H1 (cell line): ENCODE measurements around the gene MCTS1. TPM values are rescaled to one million over a fixed set of nuclear protein-coding genes. Genes with fewer than 3 reads are reported as not detected.

Experiments
- CTCF ChIA-PET: fragments of 300-600 bp; sonication (Branson Sonifier 250); formaldehyde crosslinking; loops from one replicate; lab custom pipeline; 2021; ENCODE audit not compliant: partially characterized antibody; lab: Charles Lee
- POLR2A ChIA-PET: fragments of 300-600 bp; sonication (Branson Sonifier 250); formaldehyde crosslinking; loops from one replicate; lab custom pipeline; 2021; ENCODE audit warnings: inconsistent platforms; ENCODE audit not compliant: partially characterized antibody; lab: Charles Lee
- DNase-seq, 2 experiments: peaks; one replicate each; pipeline versions ENCODE4 v3.0.0 to v3.0.0-alpha.2; 2010 to 2022; ENCODE audit warnings: low spot score in 2 of 2, low read depth in 1 of 2, mixed read lengths in 1 of 2
- FAIRE-seq: peaks from 2 replicates; lab custom pipeline; 2011; peaks lifted over from hg19 to GRCh38; lab: Jason Lieb, UNC
- H2AFZ ChIP-seq: 2 replicates; pipeline ENCODE4 v1.8.1; 2012; ENCODE audit warnings: low read length, inconsistent platforms
- H2AK5ac ChIP-seq: 2 replicates; pipeline ENCODE4 v1.6.1; 2013; ENCODE audit warnings: low read depth, low read length
- H2BK120ac ChIP-seq: replicated peaks from 2 replicates; pipeline ENCODE3; 2013; ENCODE audit warnings: low read depth, low read length, inconsistent platforms
- H2BK12ac ChIP-seq: 2 replicates; pipeline ENCODE4 v1.6.1; 2013; ENCODE audit warnings: low read depth, low read length
- H2BK15ac ChIP-seq: 2 replicates; pipeline ENCODE4 v1.6.1; 2013; ENCODE audit warnings: low read length
- H2BK20ac ChIP-seq: 2 replicates; pipeline ENCODE4 v1.6.1; 2013; ENCODE audit warnings: low read length
- H2BK5ac ChIP-seq: 2 replicates; pipeline ENCODE4 v1.6.1; 2013; ENCODE audit warnings: low read depth, low read length
- H3K14ac ChIP-seq: 2 replicates; pipeline ENCODE4 v1.6.1; 2013; ENCODE audit warnings: inconsistent platforms; ENCODE audit not compliant: insufficient read length
- H3K18ac ChIP-seq: 2 replicates; pipeline ENCODE4 v1.6.1; 2013; ENCODE audit warnings: low read length; ENCODE audit errors: extremely low read depth
- H3K23ac ChIP-seq: 2 replicates; pipeline ENCODE4 v1.6.1; 2013; ENCODE audit warnings: inconsistent platforms; ENCODE audit not compliant: insufficient read length
- H3K23me2 ChIP-seq: 2 replicates; pipeline ENCODE4 v1.6.1; 2013; ENCODE audit warnings: low read depth, low read length
- H3K27ac ChIP-seq: 2 replicates; pipeline ENCODE4 v1.6.1; 2011; ENCODE audit warnings: low read depth, low read length, inconsistent platforms
- H3K27me3 ChIP-seq, 4 experiments: replicated peaks in 1 of 4; 1 replicate in 1 of 4; 2 replicates in 3 of 4; pipeline versions ENCODE4 v1.6.1 to v1.8.1; 2011 to 2013; ENCODE audit warnings: low read length in 3 of 4, mild to moderate bottlenecking in 3 of 4, inconsistent platforms in 2 of 4, mixed read lengths in 2 of 4, moderate library complexity in 1 of 4; ENCODE audit not compliant: control insufficient read depth in 3 of 4, insufficient read depth in 3 of 4; ENCODE audit errors: extremely low read depth in 1 of 4
- H3K36me3 ChIP-seq, 4 experiments: 2 replicates each; pipeline versions ENCODE4 v1.6.1 to v1.8.1; 2011 to 2013; ENCODE audit warnings: mild to moderate bottlenecking in 4 of 4, low read length in 3 of 4, moderate library complexity in 2 of 4, control low read depth in 1 of 4, inconsistent platforms in 1 of 4; ENCODE audit not compliant: insufficient read depth in 4 of 4, control insufficient read depth in 2 of 4
- H3K4ac ChIP-seq: replicated peaks from 2 replicates; pipeline ENCODE3; 2013; ENCODE audit warnings: low read length, low read depth, mixed read lengths, inconsistent platforms; ENCODE audit not compliant: insufficient read length
- H3K4me1 ChIP-seq, 4 experiments: replicated peaks in 1 of 4; 1 replicate in 1 of 4; 2 replicates in 3 of 4; pipeline versions ENCODE4 v1.6.1 to v1.8.1; 2011 to 2013; ENCODE audit warnings: low read length in 3 of 4, inconsistent platforms in 2 of 4, mixed read lengths in 1 of 4; ENCODE audit not compliant: insufficient read depth in 4 of 4, control insufficient read depth in 3 of 4
- H3K4me2 ChIP-seq, 2 experiments: 2 replicates each; pipeline versions ENCODE4 v1.6.1 to v1.8.1; 2011 to 2013; ENCODE audit warnings: low read depth in 2 of 2, low read length in 2 of 2, control low read depth in 1 of 2, inconsistent platforms in 1 of 2, mild to moderate bottlenecking in 1 of 2; ENCODE audit not compliant: insufficient read depth in 1 of 2
- H3K4me3 ChIP-seq, 4 experiments: fragments of 200-600, 300-600 bp in 1 of 4; sonication (generic), shearing (Covaris generic), sonication (Bioruptor Twin) in 1 of 4; 2 replicates each; pipeline versions ENCODE4 v1.5.1 to v1.8.1; 2011 to 2016; ENCODE audit warnings: low read length in 4 of 4, low read depth in 3 of 4, control low read depth in 2 of 4, inconsistent platforms in 2 of 4, mild to moderate bottlenecking in 2 of 4, mixed read lengths in 1 of 4, moderate library complexity in 1 of 4; ENCODE audit not compliant: insufficient read depth in 2 of 4; ENCODE audit errors: extremely low read depth in 1 of 4
- H3K56ac ChIP-seq: replicated peaks from 2 replicates; pipeline ENCODE3; 2013; ENCODE audit warnings: low read depth, mild to moderate bottlenecking, mixed read lengths, low read length, inconsistent platforms; ENCODE audit not compliant: insufficient read length
- H3K79me1 ChIP-seq: 2 replicates; pipeline ENCODE4 v1.6.1; 2013; ENCODE audit warnings: low read depth, low read length, control low read depth
- H3K79me2 ChIP-seq, 2 experiments: 2 replicates each; pipeline versions ENCODE4 v1.6.1 to v1.8.1; 2012 to 2013; ENCODE audit warnings: low read length in 2 of 2, mild to moderate bottlenecking in 2 of 2, inconsistent platforms in 1 of 2; ENCODE audit not compliant: insufficient read depth in 2 of 2, control insufficient read depth in 1 of 2
- H3K9ac ChIP-seq, 4 experiments: replicated peaks in 1 of 4; 1 replicate in 1 of 4; 2 replicates in 3 of 4; pipeline versions ENCODE4 v1.6.1 to v1.8.1; 2011 to 2013; ENCODE audit warnings: low read depth in 3 of 4, low read length in 3 of 4, control low read depth in 2 of 4, mild to moderate bottlenecking in 2 of 4, moderate library complexity in 2 of 4, inconsistent platforms in 1 of 4; ENCODE audit errors: extremely low read depth in 1 of 4
- H3K9me3 ChIP-seq, 2 experiments: 2 replicates each; pipeline versions ENCODE4 v1.6.1 to v1.8.1; 2012 to 2013; ENCODE audit warnings: mild to moderate bottlenecking in 2 of 2, moderate library complexity in 2 of 2, control low read depth in 1 of 2, inconsistent platforms in 1 of 2, low read depth in 1 of 2, low read length in 1 of 2, mixed read lengths in 1 of 2; ENCODE audit not compliant: insufficient read depth in 2 of 2
- H4K20me1 ChIP-seq, 2 experiments: replicated peaks in 1 of 2; 2 replicates each; pipeline versions ENCODE3 to v1.8.1; 2011 to 2013; ENCODE audit warnings: inconsistent platforms in 2 of 2, low read length in 2 of 2, mild to moderate bottlenecking in 1 of 2; ENCODE audit not compliant: insufficient read depth in 2 of 2, control insufficient read depth in 1 of 2
- H4K5ac ChIP-seq: 2 replicates; pipeline ENCODE4 v1.6.1; 2013; ENCODE audit warnings: low read length, low read depth, mixed read lengths, inconsistent platforms; ENCODE audit not compliant: insufficient read length
- H4K8ac ChIP-seq: 2 replicates; pipeline ENCODE4 v1.8.0; 2013; ENCODE audit warnings: mild to moderate bottlenecking, moderate library complexity, low read length, inconsistent platforms; ENCODE audit not compliant: insufficient read depth; ENCODE audit errors: extremely low read depth
- H4K91ac ChIP-seq: replicated peaks from 2 replicates; pipeline ENCODE3; 2013; ENCODE audit warnings: low read length, mixed read lengths, inconsistent platforms; ENCODE audit not compliant: insufficient read length
- CEBPB ChIP-seq: IDR thresholded peaks from 2 replicates; pipeline ENCODE4 v1.6.1; 2012; ENCODE audit warnings: low read depth, low read length
- EGR1 ChIP-seq: IDR thresholded peaks from 2 replicates; pipeline ENCODE4 v1.6.1; 2011; ENCODE audit warnings: low read depth, low read length, borderline replicate concordance
- EP300 ChIP-seq, 2 experiments: IDR thresholded peaks; 1 replicate in 1 of 2; 2 replicates in 1 of 2; pipeline ENCODE4 v1.6.1; 2011 to 2012; ENCODE audit warnings: low read depth in 2 of 2, low read length in 2 of 2, mild to moderate bottlenecking in 2 of 2, borderline replicate concordance in 1 of 2, inconsistent platforms in 1 of 2, moderate library complexity in 1 of 2
- NRF1 ChIP-seq: IDR thresholded peaks from 2 replicates; pipeline ENCODE4 v1.6.1; 2011; ENCODE audit warnings: mild to moderate bottlenecking, low read depth, low read length, improper control_type of control experiment
- RBBP5 ChIP-seq: IDR thresholded peaks from 2 replicates; pipeline ENCODE4 v1.7.1; 2012; ENCODE audit warnings: low read depth, mild to moderate bottlenecking, inconsistent platforms, low read length, moderate library complexity, borderline replicate concordance
- SIN3A ChIP-seq, 2 experiments: IDR thresholded peaks in 1 of 2; conservative IDR thresholded peaks in 1 of 2; 2 replicates each; pipeline ENCODE4 v1.6.1; 2011 to 2012; ENCODE audit warnings: low read length in 2 of 2, improper control_type of control experiment in 1 of 2, low read depth in 1 of 2, mild to moderate bottlenecking in 1 of 2
- SUZ12 ChIP-seq: fragments of 200-600 bp; sonication (generic); IDR thresholded peaks from 2 replicates; pipeline ENCODE4 v1.6.1; 2012; ENCODE audit warnings: mild to moderate bottlenecking, inconsistent platforms, low read length, moderate library complexity, mixed read lengths
- YY1 ChIP-seq: IDR thresholded peaks from 2 replicates; pipeline ENCODE4 v1.6.1; 2011; ENCODE audit warnings: low read depth, mild to moderate bottlenecking, low read length
- WGBS, 2 experiments: shearing (Covaris generic) in 1 of 2; methylation state at CpG; one replicate each; pipeline versions ENCODE4 v1.1.6 to v1.1.7; 2013 to 2015; ENCODE audit warnings: low lambda C conversion rate in 2 of 2, mixed read lengths in 2 of 2, inconsistent platforms in 1 of 2, low coverage in 1 of 2, missing lambda C conversion rate in 1 of 2; ENCODE audit not compliant: insufficient replicate concordance in 2 of 2, insufficient coverage in 1 of 2, insufficient read length in 1 of 2; ENCODE audit errors: extremely low coverage in 1 of 2, missing lambda C conversion rate in 1 of 2; 5-methylcytosine and 5-hydroxymethylcytosine counted together
- polyA plus RNA-seq, 7 experiments: library from polyadenylated mRNA; depleted of rRNA in 3 of 7; stranded (reverse) in 5 of 7; unstranded in 2 of 7; fragments of >200 nt in 5 of 7; fragments of 200-250 nt in 2 of 7; gene quantifications; 1 replicate in 5 of 7; 2 replicates in 1 of 7; 4 replicates in 1 of 7; pipeline versions ENCODE4 v1.2.1 to v1.2.3, GENCODE V29; 2011 to 2013; ENCODE audit warnings: missing spikeins in 2 of 7, mixed read lengths in 2 of 7
- total RNA-seq: library from RNA; stranded (reverse); fragmentation: NEBNext Ultra II Directional; extraction: Animal tissue kit (Norgen Biotek cat#: 25700); gene quantifications from 2 replicates; pipeline ENCODE4 v1.2.1, GENCODE V29; 2021

Gene MCTS1
- total and polyA plus RNA-seq, 2 of the 8 experiments (the other 6 are each of a cell fraction or from before 2014, with no cell fraction given), result 19.2 to 31.6 TPM

- Histone ChIP-seq H2AFZ (no peak overlapping the region), H3K4ac (no peak overlapping the region), H3K4me2 (peak overlapping the region in 1 of 2 experiments; percentile 96; a peak in 2 of 4 replicates), H3K36me3 (peaks cover 0 to 4% (median 0%) of the 10 kb centered on the region in 4 experiments; a peak in 1 of 8 replicates), H3K14ac (no peak overlapping the region), H3K27me3 (no peaks in the 10 kb centered on the region), H3K56ac (no peak overlapping the region), H4K8ac (no peak overlapping the region), H3K18ac (no peak overlapping the region), H2BK120ac (no peak overlapping the region), H3K9ac (no peak overlapping the region), H3K79me1 (no peaks in the 10 kb centered on the region), H2BK20ac (no peak overlapping the region), H2AK5ac (no peak overlapping the region), H2BK12ac (no peak overlapping the region), H3K23ac (no peak overlapping the region), H3K9me3 (no peaks in the 10 kb centered on the region), H4K5ac (no peak overlapping the region), H3K79me2 (peaks cover 0 to 21% of the 10 kb centered on the region in 2 experiments; a peak in 2 of 4 replicates), H3K4me1 (no peaks in the 10 kb centered on the region; a peak in 2 of 7 replicates), H3K4me3 (peak overlapping the region in 1 of 4 experiments; percentile 84; a peak in 1 of 8 replicates), H4K20me1 (no peaks in the 10 kb centered on the region), H2BK15ac (no peak overlapping the region), H3K23me2 (peaks cover 6% of the 10 kb centered on the region; the same call in 1 of the 2 replicates), H2BK5ac (no peak overlapping the region), H4K91ac (no peak overlapping the region), H3K27ac (no peak overlapping the region)
- no peak for FAIRE-seq
- TF ChIP-seq NRF1 (no peak), EP300 (IDR thresholded peaks at IDR 0.05; ENCODE audit: borderline replicate concordance in 1 of 2, low read depth in 2 of 2, low read length in 2 of 2) (no peak), EGR1 (no peak), RBBP5 (no peak), SUZ12 (no peak), SIN3A (conservative IDR thresholded peaks at IDR 0.05 in 1 of 2, IDR thresholded peaks at IDR 0.05 in 1 of 2; ENCODE audit: low read depth in 1 of 2, low read length in 2 of 2) (no peak), YY1 (no peak), CEBPB (no peak)
- WGBS, 2 experiments, result 70% methylated on average over 2 of the region's 2 CpGs; no CpG with 5 or more reads in 1 of the 2 experiments
- ChIA-PET POLR2A (no interaction called here), CTCF (no interaction called here)
- no peak for DNase-seq
These were observed 41.4 kb upstream of the MCTS1 start for GRCh38 chrX:120562569-120562926.
